H1 (cell line): ENCODE measurements around the gene PLA2G4D. TPM values are rescaled to one million over a fixed set of nuclear protein-coding genes. Genes with fewer than 3 reads are reported as not detected.
A peak's percentile ranks its signal among the peaks of the same experiment; 100 is the strongest.

Experiments used
- CTCF ChIA-PET: fragments of 300-600 bp; sonication (Branson Sonifier 250); formaldehyde crosslinking; loops from one replicate; lab custom pipeline; 2021; ENCODE audit not compliant: partially characterized antibody; lab: Charles Lee
- POLR2A ChIA-PET: fragments of 300-600 bp; sonication (Branson Sonifier 250); formaldehyde crosslinking; loops from one replicate; lab custom pipeline; 2021; ENCODE audit warnings: inconsistent platforms; ENCODE audit not compliant: partially characterized antibody; lab: Charles Lee
- DNase-seq, 2 experiments: peaks; one replicate each; pipeline versions ENCODE4 v3.0.0 to v3.0.0-alpha.2; 2010 to 2022; ENCODE audit warnings: low spot score in 2 of 2, low read depth in 1 of 2, mixed read lengths in 1 of 2
- FAIRE-seq: peaks from 2 replicates; lab custom pipeline; 2011; peaks lifted over from hg19 to GRCh38; lab: Jason Lieb, UNC
- H2AFZ ChIP-seq: 2 replicates; pipeline ENCODE4 v1.8.1; 2012; ENCODE audit warnings: low read length, inconsistent platforms
- H2AK5ac ChIP-seq: 2 replicates; pipeline ENCODE4 v1.6.1; 2013; ENCODE audit warnings: low read depth, low read length
- H2BK120ac ChIP-seq: replicated peaks from 2 replicates; pipeline ENCODE3; 2013; ENCODE audit warnings: low read depth, low read length, inconsistent platforms
- H2BK12ac ChIP-seq: 2 replicates; pipeline ENCODE4 v1.6.1; 2013; ENCODE audit warnings: low read depth, low read length
- H2BK15ac ChIP-seq: 2 replicates; pipeline ENCODE4 v1.6.1; 2013; ENCODE audit warnings: low read length
- H2BK20ac ChIP-seq: 2 replicates; pipeline ENCODE4 v1.6.1; 2013; ENCODE audit warnings: low read length
- H2BK5ac ChIP-seq: 2 replicates; pipeline ENCODE4 v1.6.1; 2013; ENCODE audit warnings: low read depth, low read length
- H3K14ac ChIP-seq: 2 replicates; pipeline ENCODE4 v1.6.1; 2013; ENCODE audit warnings: inconsistent platforms; ENCODE audit not compliant: insufficient read length
- H3K18ac ChIP-seq: 2 replicates; pipeline ENCODE4 v1.6.1; 2013; ENCODE audit warnings: low read length; ENCODE audit errors: extremely low read depth
- H3K23ac ChIP-seq: 2 replicates; pipeline ENCODE4 v1.6.1; 2013; ENCODE audit warnings: inconsistent platforms; ENCODE audit not compliant: insufficient read length
- H3K23me2 ChIP-seq: 2 replicates; pipeline ENCODE4 v1.6.1; 2013; ENCODE audit warnings: low read depth, low read length
- H3K27ac ChIP-seq: 2 replicates; pipeline ENCODE4 v1.6.1; 2011; ENCODE audit warnings: low read depth, low read length, inconsistent platforms
- H3K27me3 ChIP-seq, 4 experiments: replicated peaks in 1 of 4; 1 replicate in 1 of 4; 2 replicates in 3 of 4; pipeline versions ENCODE4 v1.6.1 to v1.8.1; 2011 to 2013; ENCODE audit warnings: low read length in 3 of 4, mild to moderate bottlenecking in 3 of 4, inconsistent platforms in 2 of 4, mixed read lengths in 2 of 4, moderate library complexity in 1 of 4; ENCODE audit not compliant: control insufficient read depth in 3 of 4, insufficient read depth in 3 of 4; ENCODE audit errors: extremely low read depth in 1 of 4
- H3K36me3 ChIP-seq, 4 experiments: 2 replicates each; pipeline versions ENCODE4 v1.6.1 to v1.8.1; 2011 to 2013; ENCODE audit warnings: mild to moderate bottlenecking in 4 of 4, low read length in 3 of 4, moderate library complexity in 2 of 4, control low read depth in 1 of 4, inconsistent platforms in 1 of 4; ENCODE audit not compliant: insufficient read depth in 4 of 4, control insufficient read depth in 2 of 4
- H3K4ac ChIP-seq: replicated peaks from 2 replicates; pipeline ENCODE3; 2013; ENCODE audit warnings: low read length, low read depth, mixed read lengths, inconsistent platforms; ENCODE audit not compliant: insufficient read length
- H3K4me1 ChIP-seq, 4 experiments: replicated peaks in 1 of 4; 1 replicate in 1 of 4; 2 replicates in 3 of 4; pipeline versions ENCODE4 v1.6.1 to v1.8.1; 2011 to 2013; ENCODE audit warnings: low read length in 3 of 4, inconsistent platforms in 2 of 4, mixed read lengths in 1 of 4; ENCODE audit not compliant: insufficient read depth in 4 of 4, control insufficient read depth in 3 of 4
- H3K4me2 ChIP-seq, 2 experiments: 2 replicates each; pipeline versions ENCODE4 v1.6.1 to v1.8.1; 2011 to 2013; ENCODE audit warnings: low read depth in 2 of 2, low read length in 2 of 2, control low read depth in 1 of 2, inconsistent platforms in 1 of 2, mild to moderate bottlenecking in 1 of 2; ENCODE audit not compliant: insufficient read depth in 1 of 2
- H3K4me3 ChIP-seq, 4 experiments: fragments of 200-600, 300-600 bp in 1 of 4; sonication (generic), shearing (Covaris generic), sonication (Bioruptor Twin) in 1 of 4; 2 replicates each; pipeline versions ENCODE4 v1.5.1 to v1.8.1; 2011 to 2016; ENCODE audit warnings: low read length in 4 of 4, low read depth in 3 of 4, control low read depth in 2 of 4, inconsistent platforms in 2 of 4, mild to moderate bottlenecking in 2 of 4, mixed read lengths in 1 of 4, moderate library complexity in 1 of 4; ENCODE audit not compliant: insufficient read depth in 2 of 4; ENCODE audit errors: extremely low read depth in 1 of 4
- H3K56ac ChIP-seq: replicated peaks from 2 replicates; pipeline ENCODE3; 2013; ENCODE audit warnings: low read depth, mild to moderate bottlenecking, mixed read lengths, low read length, inconsistent platforms; ENCODE audit not compliant: insufficient read length
- H3K79me1 ChIP-seq: 2 replicates; pipeline ENCODE4 v1.6.1; 2013; ENCODE audit warnings: low read depth, low read length, control low read depth
- H3K79me2 ChIP-seq, 2 experiments: 2 replicates each; pipeline versions ENCODE4 v1.6.1 to v1.8.1; 2012 to 2013; ENCODE audit warnings: low read length in 2 of 2, mild to moderate bottlenecking in 2 of 2, inconsistent platforms in 1 of 2; ENCODE audit not compliant: insufficient read depth in 2 of 2, control insufficient read depth in 1 of 2
- H3K9ac ChIP-seq, 4 experiments: replicated peaks in 1 of 4; 1 replicate in 1 of 4; 2 replicates in 3 of 4; pipeline versions ENCODE4 v1.6.1 to v1.8.1; 2011 to 2013; ENCODE audit warnings: low read depth in 3 of 4, low read length in 3 of 4, control low read depth in 2 of 4, mild to moderate bottlenecking in 2 of 4, moderate library complexity in 2 of 4, inconsistent platforms in 1 of 4; ENCODE audit errors: extremely low read depth in 1 of 4
- H3K9me3 ChIP-seq, 2 experiments: 2 replicates each; pipeline versions ENCODE4 v1.6.1 to v1.8.1; 2012 to 2013; ENCODE audit warnings: mild to moderate bottlenecking in 2 of 2, moderate library complexity in 2 of 2, control low read depth in 1 of 2, inconsistent platforms in 1 of 2, low read depth in 1 of 2, low read length in 1 of 2, mixed read lengths in 1 of 2; ENCODE audit not compliant: insufficient read depth in 2 of 2
- H4K20me1 ChIP-seq, 2 experiments: replicated peaks in 1 of 2; 2 replicates each; pipeline versions ENCODE3 to v1.8.1; 2011 to 2013; ENCODE audit warnings: inconsistent platforms in 2 of 2, low read length in 2 of 2, mild to moderate bottlenecking in 1 of 2; ENCODE audit not compliant: insufficient read depth in 2 of 2, control insufficient read depth in 1 of 2
- H4K5ac ChIP-seq: 2 replicates; pipeline ENCODE4 v1.6.1; 2013; ENCODE audit warnings: low read length, low read depth, mixed read lengths, inconsistent platforms; ENCODE audit not compliant: insufficient read length
- H4K8ac ChIP-seq: 2 replicates; pipeline ENCODE4 v1.8.0; 2013; ENCODE audit warnings: mild to moderate bottlenecking, moderate library complexity, low read length, inconsistent platforms; ENCODE audit not compliant: insufficient read depth; ENCODE audit errors: extremely low read depth
- H4K91ac ChIP-seq: replicated peaks from 2 replicates; pipeline ENCODE3; 2013; ENCODE audit warnings: low read length, mixed read lengths, inconsistent platforms; ENCODE audit not compliant: insufficient read length
- ATF3 ChIP-seq: IDR thresholded peaks from 2 replicates; pipeline ENCODE4 v1.6.1; 2011; ENCODE audit warnings: low read depth, mild to moderate bottlenecking, low read length; ENCODE audit not compliant: insufficient read depth
- BACH1 ChIP-seq: IDR thresholded peaks from 2 replicates; pipeline ENCODE4 v1.6.1; 2012; ENCODE audit warnings: low read length, improper control_type of control experiment
- CTBP2 ChIP-seq: IDR thresholded peaks from 2 replicates; pipeline ENCODE4 v1.7.0; 2011; ENCODE audit warnings: borderline replicate concordance, mild to moderate bottlenecking, moderate library complexity, mixed read lengths, low read length; ENCODE audit not compliant: insufficient read depth, insufficient read length
- HDAC6 ChIP-seq: IDR thresholded peaks from one replicate; pipeline ENCODE4 v1.7.1; 2012; ENCODE audit warnings: low read depth, mild to moderate bottlenecking, inconsistent platforms, low read length, moderate library complexity
- JUN ChIP-seq: IDR thresholded peaks from 2 replicates; pipeline ENCODE4 v1.6.1; 2011; ENCODE audit warnings: low read depth, mild to moderate bottlenecking, improper control_type of control experiment, low read length
- KDM1A ChIP-seq: fragments of 200-600, 300-600 bp; sonication (generic); IDR thresholded peaks from 2 replicates; pipeline ENCODE4 v1.7.1; 2016; ENCODE audit warnings: mild to moderate bottlenecking, low read length, borderline replicate concordance
- NRF1 ChIP-seq: IDR thresholded peaks from 2 replicates; pipeline ENCODE4 v1.6.1; 2011; ENCODE audit warnings: mild to moderate bottlenecking, low read depth, low read length, improper control_type of control experiment
- SP2 ChIP-seq: IDR thresholded peaks from 2 replicates; pipeline ENCODE4 v1.6.1; 2012; ENCODE audit warnings: mild to moderate bottlenecking, low read length, inconsistent platforms
- WGBS, 2 experiments: shearing (Covaris generic) in 1 of 2; methylation state at CpG; one replicate each; pipeline versions ENCODE4 v1.1.6 to v1.1.7; 2013 to 2015; ENCODE audit warnings: low lambda C conversion rate in 2 of 2, mixed read lengths in 2 of 2, inconsistent platforms in 1 of 2, low coverage in 1 of 2, missing lambda C conversion rate in 1 of 2; ENCODE audit not compliant: insufficient replicate concordance in 2 of 2, insufficient coverage in 1 of 2, insufficient read length in 1 of 2; ENCODE audit errors: extremely low coverage in 1 of 2, missing lambda C conversion rate in 1 of 2; 5-methylcytosine and 5-hydroxymethylcytosine counted together
- polyA plus RNA-seq, 7 experiments: library from polyadenylated mRNA; depleted of rRNA in 3 of 7; stranded (reverse) in 5 of 7; unstranded in 2 of 7; fragments of >200 nt in 5 of 7; fragments of 200-250 nt in 2 of 7; gene quantifications; 1 replicate in 5 of 7; 2 replicates in 1 of 7; 4 replicates in 1 of 7; pipeline versions ENCODE4 v1.2.1 to v1.2.3, GENCODE V29; 2011 to 2013; ENCODE audit warnings: missing spikeins in 2 of 7, mixed read lengths in 2 of 7
- total RNA-seq: library from RNA; stranded (reverse); fragmentation: NEBNext Ultra II Directional; extraction: Animal tissue kit (Norgen Biotek cat#: 25700); gene quantifications from 2 replicates; pipeline ENCODE4 v1.2.1, GENCODE V29; 2021

PLA2G4D gene
- total and polyA plus RNA-seq, 2 of the 8 experiments (the other 6 are each of a cell fraction or from before 2014, with no cell fraction given): 0.07 to 0.18 TPM

GRCh38 chr15:42092398-42093318, 1.7 kb downstream of the PLA2G4D start:
- H3K18ac ChIP-seq: no peak overlapping the region
- no peaks in the 10 kb centered on the region for H3K79me2 ChIP-seq
- no peak overlapping the region for H3K23ac ChIP-seq
- no peak for FAIRE-seq
- H3K4me1 ChIP-seq: peaks cover 0 to 5% (median 2%) of the 10 kb centered on the region in 4 experiments; a peak in 4 of 7 replicates
- H3K4me3 ChIP-seq: no peak overlapping the region
- no peak overlapping the region for H3K27ac ChIP-seq
- TF ChIP-seq ATF3 (no peak), SP2 (no peak), KDM1A (no peak), JUN (no peak), NRF1 (no peak), BACH1 (no peak), HDAC6 (no peak), CTBP2 (no peak)
- H4K8ac ChIP-seq: 0 out of 2 replicates have a peak overlapping the region, but pooled peaks have one; percentile 8
- 0 out of 2 replicates have a peak overlapping the region, but pooled peaks have one; percentile 13 for H2AK5ac ChIP-seq
- no peaks in the 10 kb centered on the region; a peak in 1 of 7 replicates for H3K27me3 ChIP-seq
- no peak overlapping the region for H3K14ac ChIP-seq
- CTCF ChIA-PET: interaction anchor here (0.9 to 7.3 kb wide), 13 partner anchors 9 to 301 kb away, joined by 3 to 63 read pairs (median 5); partner anchors contain the start of gene PLA2G4F
- H3K23me2 ChIP-seq: no peaks in the 10 kb centered on the region; the same call in 1 of the 2 replicates
- H3K36me3 ChIP-seq: no peaks in the 10 kb centered on the region; a peak in 1 of 8 replicates
- H2BK120ac ChIP-seq: no peak overlapping the region
- 0 out of 2 replicates have a peak overlapping the region, but pooled peaks have one; percentile 18 for H2BK20ac ChIP-seq
- DNase-seq: no peak
- H2BK5ac ChIP-seq: no peak overlapping the region
- WGBS, 2 experiments: 89% methylated on average over 21 of the region's 21 CpGs; no CpG with 5 or more reads in 1 of the 2 experiments
- H4K91ac ChIP-seq: peak overlapping the region; percentile 30
- no peak overlapping the region for H3K4me2 ChIP-seq
- H4K5ac ChIP-seq: no peak overlapping the region
- H2AFZ ChIP-seq: no peak overlapping the region
- H3K79me1 ChIP-seq: no peaks in the 10 kb centered on the region
- 0 out of 2 replicates have a peak overlapping the region, but pooled peaks have one; percentile 27 for H2BK12ac ChIP-seq
- H4K20me1 ChIP-seq: no peaks in the 10 kb centered on the region
- no peak overlapping the region for H3K9ac ChIP-seq
- no peak overlapping the region for H2BK15ac ChIP-seq
- no peak overlapping the region for H3K4ac ChIP-seq
- POLR2A ChIA-PET: interaction anchor here (1.4 kb wide), 1 partner anchor 8 kb away, joined by 4 read pairs; no protein-coding TSS in a partner anchor
- H3K56ac ChIP-seq: no peak overlapping the region
- no peaks in the 10 kb centered on the region for H3K9me3 ChIP-seq
